Stimulated activated CD4-positive, alpha-beta T cell treated with anti-CD3 and anti-CD28 coated beads, Interleukin-1b, Interleukin-23, amount 100 ng/mL, for 48 hours (primary cell): ENCODE results near the gene KMT2C.
"Not testable (repeated sequence)": the region's sequence is repeated elsewhere in the genome, so short reads cannot be mapped to it uniquely, and the experiment has no call there.

Source experiments
- DNase-seq: peaks from one replicate; pipeline ENCODE4 v3.0.0-alpha.2; 2020

KMT2C gene

GRCh38 chr7:152441168-152441567, 5.4 kb upstream of the KMT2C start:
- not testable (repeated sequence) for DNase-seq

GRCh38 chr7:152438017-152438416, 2.2 kb upstream of the KMT2C start:
- not testable (repeated sequence) for DNase-seq

GRCh38 chr7:152436931-152437575, 1.2 kb upstream of the KMT2C start:
- not testable (repeated sequence) for DNase-seq

GRCh38 chr7:152436111-152436930, 518 bp upstream of the KMT2C start:
- DNase-seq, result peak; percentile 86

GRCh38 chr7:152434511-152435383, 1.1 kb downstream of the KMT2C start:
- peak; percentile 46 for DNase-seq

- DNase-seq, result peak; percentile 67
These were observed 1.9 kb downstream of the KMT2C start for GRCh38 chr7:152433721-152434490.

- DNase-seq, result not testable (repeated sequence)
These were observed 3.1 kb downstream of the KMT2C start for GRCh38 chr7:152432735-152433134.

- DNase-seq, result no peak
These were observed 4.9 kb downstream of the KMT2C start for GRCh38 chr7:152430854-152431253.

- not testable (repeated sequence) for DNase-seq
These were observed 5.7 kb downstream of the KMT2C start for GRCh38 chr7:152430118-152430517.

- peak; percentile 41 for DNase-seq
These were observed 11.3 kb downstream of the KMT2C start for GRCh38 chr7:152424348-152425108.

GRCh38 chr7:152423991-152424347, 11.8 kb downstream of the KMT2C start:
- no peak for DNase-seq

- not testable (repeated sequence) for DNase-seq
These were observed 12.6 kb downstream of the KMT2C start for GRCh38 chr7:152423171-152423570.

- DNase-seq, result not testable (repeated sequence)
These were observed 14.9 kb downstream of the KMT2C start for GRCh38 chr7:152420950-152421349.

GRCh38 chr7:152419473-152420429, 16.1 kb downstream of the KMT2C start:
- no peak for DNase-seq

- no peak for DNase-seq
These were observed 21.0 kb downstream of the KMT2C start for GRCh38 chr7:152414779-152415178.

- DNase-seq, result no peak
These were observed 24.4 kb downstream of the KMT2C start for GRCh38 chr7:152411389-152411788.

- DNase-seq, result no peak
These were observed 29.3 kb downstream of the KMT2C start for GRCh38 chr7:152406491-152406890.

- not testable (repeated sequence) for DNase-seq
These were observed 29.8 kb downstream of the KMT2C start for GRCh38 chr7:152406030-152406429.

- DNase-seq, result no peak
These were observed 32.1 kb downstream of the KMT2C start for GRCh38 chr7:152403726-152404125.
